Retinal pigment epithelial cell (primary cell): ENCODE results near the gene C1orf53.
"Not testable (repeated sequence)": the region's sequence is repeated elsewhere in the genome, so short reads cannot be mapped to it uniquely, and the experiment has no call there.

Experiments
- DNase-seq: peaks from one replicate; pipeline ENCODE4 v3.0.0-alpha.2; 2010; ENCODE audit warnings: low read depth
- H3K4me3 ChIP-seq: 2 replicates; pipeline ENCODE4 v1.5.1; 2011; ENCODE audit warnings: mild to moderate bottlenecking, low read length, control low read depth, moderate library complexity
- CTCF ChIP-seq: conservative IDR thresholded peaks from 2 replicates; pipeline ENCODE4 v1.5.1; 2011; ENCODE audit warnings: low read depth, low read length, control low read depth, inconsistent platforms

The C1orf53 gene

GRCh38 chr1:197933016-197933415 is 30.6 kb downstream of the C1orf53 start:
- DNase-seq, result no peak
- no peak overlapping the region for H3K4me3 ChIP-seq
- no peak for TF ChIP-seq CTCF

GRCh38 chr1:197933647-197934046 is 31.2 kb downstream of the C1orf53 start:
- no peak for TF ChIP-seq CTCF
- DNase-seq, result no peak
- no peak overlapping the region for H3K4me3 ChIP-seq

- no peak for DNase-seq
These were observed 35.0 kb downstream of the C1orf53 start for GRCh38 chr1:197937381-197937780.

GRCh38 chr1:197937892-197938291 is 35.5 kb downstream of the C1orf53 start:
- DNase-seq, result no peak
- TF ChIP-seq CTCF, result no peak
- H3K4me3 ChIP-seq, result no peak overlapping the region

More at GRCh38 chr1:197937381-197937780, 35.0 kb downstream of the C1orf53 start:
- H3K4me3 ChIP-seq, result no peak overlapping the region
- no peak for TF ChIP-seq CTCF

- not testable (repeated sequence) for H3K4me3 ChIP-seq, DNase-seq
These were observed 36.9 kb downstream of the C1orf53 start for GRCh38 chr1:197939159-197939980.

GRCh38 chr1:197942042-197942441 is 39.6 kb downstream of the C1orf53 start:
- H3K4me3 ChIP-seq, result no peak overlapping the region
- no peak for TF ChIP-seq CTCF
- DNase-seq, result no peak

GRCh38 chr1:197944485-197944884 is 42.1 kb downstream of the C1orf53 start:
- TF ChIP-seq CTCF, result no peak
- no peak overlapping the region for H3K4me3 ChIP-seq
- DNase-seq, result no peak
